ENCODE data around the gene FZD8.

Gene FZD8

GRCh38 chr10:35642793-35643114 lies 658 bp upstream of the FZD8 start:
- H3K9me3 ChIP-seq (ENCODE audit: control insufficient read depth, insufficient read depth, low read depth, low read length): no peaks in the 10 kb centered on the region
- H3K4me3 ChIP-seq (ENCODE audit: low read depth, low read length): peak overlapping the region; percentile 60
- H3K4me1 ChIP-seq (ENCODE audit: control insufficient read depth, insufficient read depth, low read length): peaks cover 6% of the 10 kb centered on the region
- H3K36me3 ChIP-seq (ENCODE audit: control insufficient read depth in 2 of 2, insufficient read depth in 1 of 2, low read length in 2 of 2): peaks cover 0 to 6% of the 10 kb centered on the region in 2 experiments; a peak in 1 of 3 replicates
- CTCF ChIA-PET: no interaction called here
- TF ChIP-seq ZBTB49 (tag by site-specific recombination; IDR thresholded peaks at IDR 0.05; ENCODE audit: low read depth) (no peak), ZNF146 (tag by site-specific recombination; IDR thresholded peaks at IDR 0.05) (no peak), ZNF335 (tag by site-specific recombination; conservative IDR thresholded peaks at IDR 0.05) (peak; percentile 66), HIC1 (tag by site-specific recombination; IDR thresholded peaks at IDR 0.05) (0 out of 2 replicates have a peak, but pooled peaks have one; percentile 3), ZBTB8A (tag by site-specific recombination; IDR thresholded peaks at IDR 0.05) (peak; percentile 31)
- peak overlapping the region; percentile 90; the same call in 1 of the 2 replicates for H3K27ac ChIP-seq (ENCODE audit: extremely low read depth, low read depth, low read length)
- POLR2A ChIA-PET: no interaction called here

GRCh38 chr10:35641676-35642034 lies 441 bp downstream of the FZD8 start:
- ChIA-PET POLR2A (no interaction called here), CTCF (no interaction called here)
- Histone ChIP-seq H3K27ac (ENCODE audit: extremely low read depth, low read depth, low read length) (peak overlapping the region; percentile 90), H3K4me1 (ENCODE audit: control insufficient read depth, insufficient read depth, low read length) (peaks cover 6% of the 10 kb centered on the region), H3K9me3 (ENCODE audit: control insufficient read depth, insufficient read depth, low read depth, low read length) (no peaks in the 10 kb centered on the region), H3K4me3 (ENCODE audit: low read depth, low read length) (peak overlapping the region; percentile 60), H3K36me3 (ENCODE audit: control insufficient read depth in 2 of 2, insufficient read depth in 1 of 2, low read length in 2 of 2) (peaks cover 0 to 6% of the 10 kb centered on the region in 2 experiments; a peak in 1 of 3 replicates)
- TF ChIP-seq INSM2 (tag by site-specific recombination; IDR thresholded peaks at IDR 0.05): no peak
- no peak for TF ChIP-seq SCRT1 (tag by site-specific recombination; IDR thresholded peaks at IDR 0.05; ENCODE audit: borderline replicate concordance)
- TF ChIP-seq ZNF175 (tag by site-specific recombination; IDR thresholded peaks at IDR 0.05): no peak
- TF ChIP-seq ZNF341 (tag by site-specific recombination; IDR thresholded peaks at IDR 0.05; ENCODE audit: low read depth): no peak
- no peak for TF ChIP-seq WT1 (tag by site-specific recombination; IDR thresholded peaks at IDR 0.05)
- TF ChIP-seq ZNF660 (tag by site-specific recombination; IDR thresholded peaks at IDR 0.05): 0 out of 2 replicates have a peak, but pooled peaks have one; percentile 9

- Histone ChIP-seq H3K27ac (ENCODE audit: extremely low read depth, low read depth, low read length) (peak overlapping the region; percentile 90), H3K4me1 (ENCODE audit: control insufficient read depth, insufficient read depth, low read length) (peaks cover 6% of the 10 kb centered on the region), H3K4me3 (ENCODE audit: low read depth, low read length) (peak overlapping the region; percentile 60), H3K9me3 (ENCODE audit: control insufficient read depth, insufficient read depth, low read depth, low read length) (no peaks in the 10 kb centered on the region), H3K36me3 (ENCODE audit: control insufficient read depth in 2 of 2, insufficient read depth in 1 of 2, low read length in 2 of 2) (peaks cover 0 to 6% of the 10 kb centered on the region in 2 experiments; a peak in 1 of 3 replicates)
- ChIA-PET CTCF (interaction anchor here (0.6 to 1.4 kb wide), 2 partner anchors 810 to 1084 kb away, joined by 4 to 5 read pairs; no protein-coding TSS in a partner anchor), POLR2A (no interaction called here)
- TF ChIP-seq ZNF341 (tag by site-specific recombination; IDR thresholded peaks at IDR 0.05; ENCODE audit: low read depth) (0 out of 2 replicates have a peak, but pooled peaks have one; percentile 17), ZBTB48 (tag by site-specific recombination; IDR thresholded peaks at IDR 0.05) (no peak), ZNF132 (tag by site-specific recombination; IDR thresholded peaks at IDR 0.05; ENCODE audit: borderline replicate concordance) (no peak), ZNF629 (tag by site-specific recombination; IDR thresholded peaks at IDR 0.05) (no peak), ZNF791 (tag by site-specific recombination; IDR thresholded peaks at IDR 0.05) (no peak), BCL11B (tag by site-specific recombination; IDR thresholded peaks at IDR 0.05; ENCODE audit: low read depth) (peak; percentile 15; the same call in 1 of the 2 replicates), ZBTB49 (tag by site-specific recombination; IDR thresholded peaks at IDR 0.05; ENCODE audit: low read depth) (no peak), ZNF23 (tag by site-specific recombination; IDR thresholded peaks at IDR 0.05; ENCODE audit: borderline replicate concordance) (no peak), ZBTB20 (tag by site-specific recombination; IDR thresholded peaks at IDR 0.05) (peak; percentile 55; the same call in 1 of the 2 replicates), ZBTB26 (tag by site-specific recombination; optimal IDR thresholded peaks at IDR 0.05) (peak; percentile 81), ZNF623 (tag by site-specific recombination; IDR thresholded peaks at IDR 0.05) (no peak)
Observed at GRCh38 chr10:35640951-35641675, 983 bp downstream of the FZD8 start.
